ENCODE data around the gene SNHG17.

DNA sequence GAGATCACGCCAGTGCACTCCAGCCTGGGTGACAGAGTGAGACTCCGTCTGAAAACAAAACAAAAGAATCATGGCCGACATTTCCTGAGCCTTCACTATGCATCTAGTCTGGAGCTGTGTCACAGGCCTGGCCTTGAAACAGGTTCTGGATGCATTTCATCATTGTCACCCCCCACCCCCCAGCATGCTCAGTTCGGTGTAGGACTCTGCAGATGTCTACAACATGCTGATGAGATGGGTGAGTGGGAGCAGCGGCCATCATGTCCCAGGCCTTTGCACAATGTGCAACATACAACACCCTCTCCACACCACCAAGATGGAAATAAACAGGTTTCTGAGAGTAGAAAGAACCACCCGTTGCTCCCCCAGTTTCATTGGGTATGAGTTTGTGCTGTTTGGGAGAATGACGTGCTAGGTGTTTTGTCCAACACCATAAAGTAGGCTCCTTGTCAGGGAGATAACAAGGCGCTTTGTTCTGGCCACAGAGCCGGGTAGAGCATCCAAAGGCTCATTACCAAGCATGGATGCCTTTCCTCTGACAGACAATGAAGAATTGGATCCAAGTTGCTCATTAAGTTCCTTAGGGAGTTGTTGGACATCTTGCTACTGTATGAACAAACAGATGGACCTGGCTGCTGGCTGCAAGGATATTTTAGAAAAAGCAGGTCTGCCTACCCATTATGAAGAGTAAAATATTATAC is 22.1 kb downstream of the SNHG17 start:
- TF ChIP-seq, protein P1, sequence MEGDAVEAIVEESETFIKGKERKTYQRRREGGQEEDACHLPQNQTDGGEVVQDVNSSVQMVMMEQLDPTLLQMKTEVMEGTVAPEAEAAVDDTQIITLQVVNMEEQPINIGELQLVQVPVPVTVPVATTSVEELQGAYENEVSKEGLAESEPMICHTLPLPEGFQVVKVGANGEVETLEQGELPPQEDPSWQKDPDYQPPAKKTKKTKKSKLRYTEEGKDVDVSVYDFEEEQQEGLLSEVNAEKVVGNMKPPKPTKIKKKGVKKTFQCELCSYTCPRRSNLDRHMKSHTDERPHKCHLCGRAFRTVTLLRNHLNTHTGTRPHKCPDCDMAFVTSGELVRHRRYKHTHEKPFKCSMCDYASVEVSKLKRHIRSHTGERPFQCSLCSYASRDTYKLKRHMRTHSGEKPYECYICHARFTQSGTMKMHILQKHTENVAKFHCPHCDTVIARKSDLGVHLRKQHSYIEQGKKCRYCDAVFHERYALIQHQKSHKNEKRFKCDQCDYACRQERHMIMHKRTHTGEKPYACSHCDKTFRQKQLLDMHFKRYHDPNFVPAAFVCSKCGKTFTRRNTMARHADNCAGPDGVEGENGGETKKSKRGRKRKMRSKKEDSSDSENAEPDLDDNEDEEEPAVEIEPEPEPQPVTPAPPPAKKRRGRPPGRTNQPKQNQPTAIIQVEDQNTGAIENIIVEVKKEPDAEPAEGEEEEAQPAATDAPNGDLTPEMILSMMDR (IDR thresholded peaks at IDR 0.05; ENCODE audit: insufficient read depth, low read length), result no peak
- TF ChIP-seq GABPA (IDR thresholded peaks at IDR 0.05; ENCODE audit: low read depth) (no peak), POLR2AphosphoS5 (IDR thresholded peaks at IDR 0.05; ENCODE audit: low read depth) (no peak), REST (IDR thresholded peaks at IDR 0.05; ENCODE audit: insufficient replicate concordance, low read depth) (no peak), SPI1 (IDR thresholded peaks at IDR 0.05; ENCODE audit: borderline replicate concordance, low read depth) (no peak)
